ENCODE results near the gene KCNMB2.

KCNMB2 gene

GRCh38 chr3:178754852-178755510 is 218.7 kb downstream of the KCNMB2 start:
- no peak for DNase-seq (ENCODE audit: low read depth)

GRCh38 chr3:178761024-178761423 is 224.8 kb downstream of the KCNMB2 start:
- DNase-seq (ENCODE audit: low read depth) = no peak

GRCh38 chr3:178761461-178761860 is 225.2 kb downstream of the KCNMB2 start:
- no peak for DNase-seq (ENCODE audit: low read depth)

- DNase-seq (ENCODE audit: low read depth) = no peak
Measured at GRCh38 chr3:178762385-178762784, 226.1 kb downstream of the KCNMB2 start.

GRCh38 chr3:178765472-178765871 is 229.2 kb downstream of the KCNMB2 start:
- no peak for DNase-seq (ENCODE audit: low read depth)

GRCh38 chr3:178767581-178767980 is 231.3 kb downstream of the KCNMB2 start:
- no peak for DNase-seq (ENCODE audit: low read depth)

GRCh38 chr3:178768072-178768864 is 232.0 kb downstream of the KCNMB2 start:
- no peak for DNase-seq (ENCODE audit: low read depth)

GRCh38 chr3:178771511-178771910 is 235.3 kb downstream of the KCNMB2 start:
- DNase-seq (ENCODE audit: low read depth) = no peak

GRCh38 chr3:178772746-178773145 is 236.5 kb downstream of the KCNMB2 start:
- DNase-seq (ENCODE audit: low read depth) = no peak

GRCh38 chr3:178773358-178773757 is 237.1 kb downstream of the KCNMB2 start:
- DNase-seq (ENCODE audit: low read depth) = no peak

GRCh38 chr3:178777718-178778411 is 241.6 kb downstream of the KCNMB2 start:
- no peak for DNase-seq (ENCODE audit: low read depth)

GRCh38 chr3:178778589-178778988 is 242.4 kb downstream of the KCNMB2 start:
- DNase-seq (ENCODE audit: low read depth) = no peak

GRCh38 chr3:178785961-178786360 is 249.7 kb downstream of the KCNMB2 start:
- DNase-seq (ENCODE audit: low read depth) = no peak

- DNase-seq (ENCODE audit: low read depth) = no peak
Measured at GRCh38 chr3:178787960-178788359, 251.7 kb downstream of the KCNMB2 start.

GRCh38 chr3:178794711-178795110 is 258.5 kb downstream of the KCNMB2 start:
- no peak for DNase-seq (ENCODE audit: low read depth)

GRCh38 chr3:178795349-178795748 is 259.1 kb downstream of the KCNMB2 start:
- DNase-seq (ENCODE audit: low read depth) = no peak

- DNase-seq (ENCODE audit: low read depth) = no peak
Measured at GRCh38 chr3:178802259-178802658, 266.0 kb downstream of the KCNMB2 start.

- DNase-seq (ENCODE audit: low read depth) = no peak
Measured at GRCh38 chr3:178802993-178803693, 266.9 kb downstream of the KCNMB2 start.

- DNase-seq (ENCODE audit: low read depth) = no peak
Measured at GRCh38 chr3:178804606-178805005, 268.4 kb downstream of the KCNMB2 start.

- DNase-seq (ENCODE audit: low read depth) = no peak
Measured at GRCh38 chr3:178805741-178806140, 269.5 kb downstream of the KCNMB2 start.

GRCh38 chr3:178806651-178807050 is 270.4 kb downstream of the KCNMB2 start:
- DNase-seq (ENCODE audit: low read depth) = no peak

- DNase-seq (ENCODE audit: low read depth) = no peak
Measured at GRCh38 chr3:178807694-178808093, 271.5 kb downstream of the KCNMB2 start.

Measured in activated gamma-delta T cell treated with anti-CD3 and anti-CD28 coated beads, Interleukin-2, amount 50 U/mL, for 16 hours (primary cell).